A549 (cell line): ENCODE results near the gene LRRC38. TPM values are rescaled to one million over a fixed set of nuclear protein-coding genes. Genes with fewer than 3 reads are reported as not detected.

Experiments
- ATAC-seq, 2 experiments: fragments of 200-7000 bp in 1 of 2; fragments of >200 bp in 1 of 2; cut with Nextera tagmentation in 1 of 2; cut with Tn5 transposase in 1 of 2; 3 replicates each; pipeline versions ENCODE4 v1.8.0 to v1.9.1; 2018 to 2020; ENCODE audit warnings: mild to moderate bottlenecking in 1 of 2, moderate library complexity in 1 of 2
- CTCF ChIA-PET: fragments of 300-600 bp; sonication (Branson Sonifier 250); formaldehyde crosslinking; extraction: SDS; loops from one replicate; lab custom pipeline; 2021; ENCODE audit warnings: antibody characterized with exemption, inconsistent platforms; lab: Yijun Ruan, JAX
- POLR2A ChIA-PET: fragments of 350-600 bp; formaldehyde crosslinking; extraction: SDS; loops from one replicate; lab custom pipeline; 2021; ENCODE audit warnings: antibody characterized with exemption, inconsistent platforms; lab: Yijun Ruan, JAX
- DNase-seq, 2 experiments: peaks; one replicate each; pipeline versions ENCODE4 v3.0.0 to v3.0.0-alpha.2; 2011 to 2016; ENCODE audit warnings: low read depth in 1 of 2, low spot score in 1 of 2
- FAIRE-seq: peaks from 2 replicates; lab custom pipeline; 2011; peaks lifted over from hg19 to GRCh38; lab: Jason Lieb, UNC
- H3K27ac ChIP-seq, 2 experiments: fragments of >200 bp; sonication (Bioruptor Twin); formaldehyde crosslinking; 3 replicates each; pipeline ENCODE4 v1.5.1; 2016 to 2017
- H3K4me1 ChIP-seq: fragments of >200 bp; sonication (Bioruptor Twin); formaldehyde crosslinking; 3 replicates; pipeline ENCODE4 v1.6.1; 2016
- H3K4me2 ChIP-seq: fragments of >200 bp; sonication (Bioruptor Twin); formaldehyde crosslinking; 3 replicates; pipeline ENCODE4 v1.6.1; 2016
- H3K4me3 ChIP-seq: fragments of >200 bp; sonication (Bioruptor Twin); formaldehyde crosslinking; 3 replicates; pipeline ENCODE4 v1.5.1; 2016
- H3K9me3 ChIP-seq: fragments of >200 bp; sonication (Bioruptor Twin); formaldehyde crosslinking; 3 replicates; pipeline ENCODE4 v1.6.1; 2016
- CBX2 ChIP-seq: fragments of 200-600 bp; sonication (generic); IDR thresholded peaks from 2 replicates; pipeline ENCODE4 v1.6.1; 2016; ENCODE audit warnings: low read depth, mild to moderate bottlenecking, borderline replicate concordance
- CEBPB ChIP-seq, 2 experiments: fragments of >200 bp in 1 of 2; sonication (Bioruptor Twin) in 1 of 2; formaldehyde crosslinking in 1 of 2; IDR thresholded peaks; 2 replicates each; pipeline ENCODE4 v1.6.1; 2012 to 2016
- CHD2 ChIP-seq: fragments of 150-350 bp; IDR thresholded peaks from 2 replicates; pipeline ENCODE4 v1.6.1; 2014; ENCODE audit warnings: low read length; ENCODE audit not compliant: partially characterized antibody
- CHD4 ChIP-seq: fragments of 200-600 bp; sonication (generic); IDR thresholded peaks from 2 replicates; pipeline ENCODE4 v1.6.1; 2016; ENCODE audit warnings: antibody characterized with exemption, mild to moderate bottlenecking, borderline replicate concordance
- ELK1 ChIP-seq: fragments of 150-350 bp; IDR thresholded peaks from 2 replicates; pipeline ENCODE4 v1.6.1; 2014; ENCODE audit warnings: low read depth, mild to moderate bottlenecking, low read length
- EP300 ChIP-seq, 2 experiments: fragments of >200 bp; sonication (Bioruptor Twin); formaldehyde crosslinking; IDR thresholded peaks; 2 replicates in 1 of 2; 3 replicates in 1 of 2; pipeline ENCODE4 v1.6.1; 2016 to 2017
- GATA3 ChIP-seq: IDR thresholded peaks from 2 replicates; pipeline ENCODE4 v1.6.1; 2012; ENCODE audit warnings: borderline replicate concordance
- HDAC2 ChIP-seq: fragments of 200-600 bp; sonication (generic); IDR thresholded peaks from 2 replicates; pipeline ENCODE4 v1.6.1; 2016
- HMGXB4 ChIP-seq: fragments of 250-450 bp; sonication (Bioruptor Pico); IDR thresholded peaks from 2 replicates; pipeline ENCODE4 v1.5.0; 2021; ENCODE audit warnings: mild to moderate bottlenecking, moderate library complexity, borderline replicate concordance
- HOXA7 ChIP-seq: fragments of 250-450 bp; sonication (Bioruptor Pico); IDR thresholded peaks from 2 replicates; pipeline ENCODE4 v1.5.0; 2020; ENCODE audit warnings: mild to moderate bottlenecking, moderate library complexity
- HOXB13 ChIP-seq: fragments of 250-450 bp; sonication (Bioruptor Pico); IDR thresholded peaks from 2 replicates; pipeline ENCODE4 v1.5.0; 2020; ENCODE audit warnings: low read depth, mild to moderate bottlenecking, moderate library complexity
- JUN ChIP-seq, 2 experiments: fragments of >200 bp; sonication (Bioruptor Twin); formaldehyde crosslinking; IDR thresholded peaks; 2 replicates in 1 of 2; 3 replicates in 1 of 2; pipeline ENCODE4 v1.6.1; 2016 to 2017
- JUNB ChIP-seq: fragments of >200 bp; sonication (Bioruptor Twin); formaldehyde crosslinking; IDR thresholded peaks from 2 replicates; pipeline ENCODE4 v1.6.1; 2016
- KDM1A ChIP-seq: fragments of 200-600 bp; sonication (generic); IDR thresholded peaks from 2 replicates; pipeline ENCODE4 v1.6.1; 2016; ENCODE audit warnings: low read depth, mild to moderate bottlenecking
- NFE2L2 ChIP-seq: fragments of 150-350 bp; conservative IDR thresholded peaks from 2 replicates; pipeline ENCODE4 v1.6.1; 2014; ENCODE audit warnings: low read length
- PBX3 ChIP-seq: IDR thresholded peaks from 2 replicates; pipeline ENCODE4 v1.6.1; 2012
- POLR2AphosphoS2 ChIP-seq: conservative IDR thresholded peaks from 2 replicates; pipeline ENCODE4 v1.6.1; 2012; ENCODE audit warnings: low read length, improper control_type of control experiment, inconsistent platforms
- RFX5 ChIP-seq: fragments of 450-650 bp; IDR thresholded peaks from 2 replicates; pipeline ENCODE4 v1.7.1; 2014; ENCODE audit warnings: antibody characterized with exemption, mild to moderate bottlenecking, moderate library complexity
- RNF2 ChIP-seq: fragments of 200-600 bp; sonication (generic); IDR thresholded peaks from 2 replicates; pipeline ENCODE4 v1.6.1; 2016; ENCODE audit warnings: low read depth, mild to moderate bottlenecking, antibody characterized with exemption, moderate library complexity, borderline replicate concordance
- ZNF302 ChIP-seq: fragments of 250-450 bp; sonication (Bioruptor Pico); IDR thresholded peaks from 2 replicates; pipeline ENCODE4 v1.9.0; 2021; ENCODE audit warnings: inconsistent platforms, mild to moderate bottlenecking, moderate library complexity
- WGBS: methylation state at CpG from one replicate; pipeline ENCODE4 v1.1.6; 2017; ENCODE audit errors: missing lambda C conversion rate; 5-methylcytosine and 5-hydroxymethylcytosine counted together
- polyA plus RNA-seq, 4 experiments: library from polyadenylated mRNA; depleted of rRNA in 3 of 4; stranded (reverse); fragments of >200 nt; fragmentation: RNase III in 1 of 4; extraction: RNeasy Plus Mini Kit Qiagen cat#74134 plus additional on column Dnase treatment in 1 of 4; gene quantifications; 2 replicates in 3 of 4; 3 replicates in 1 of 4; pipeline ENCODE4 v1.2.3, GENCODE V29; 2011 to 2017
- TF ChIP-seq, protein P1 (sequence below): fragments of >200 bp; sonication (Bioruptor Twin); formaldehyde crosslinking; IDR thresholded peaks from 2 replicates; pipeline ENCODE4 v1.6.1; 2016
- TF ChIP-seq, protein P2 (sequence below): fragments of >200 bp; sonication (Bioruptor Twin); formaldehyde crosslinking; IDR thresholded peaks from 3 replicates; pipeline ENCODE4 v1.6.1; 2016
- TF ChIP-seq, protein P3 (sequence below): fragments of >200 bp; sonication (Bioruptor Twin); formaldehyde crosslinking; IDR thresholded peaks from 3 replicates; pipeline ENCODE4 v1.5.1; 2016

The LRRC38 gene
- polyA plus RNA-seq, 2 of the 4 experiments (the other 2 are of a cell fraction): not detected

- ATAC-seq: no peak
- TF ChIP-seq NFE2L2: no peak
- no peak for TF ChIP-seq EP300 (IDR thresholded peaks at IDR 0.05)
- TF ChIP-seq, protein P1, sequence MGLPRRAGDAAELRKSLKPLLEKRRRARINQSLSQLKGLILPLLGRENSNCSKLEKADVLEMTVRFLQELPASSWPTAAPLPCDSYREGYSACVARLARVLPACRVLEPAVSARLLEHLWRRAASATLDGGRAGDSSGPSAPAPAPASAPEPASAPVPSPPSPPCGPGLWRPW: no peak
- TF ChIP-seq JUNB: no peak
- no peak for TF ChIP-seq CHD2
- TF ChIP-seq RNF2: no peak
- TF ChIP-seq KDM1A: no peak
- TF ChIP-seq CBX2: no peak
- TF ChIP-seq ELK1: no peak
- no peak for TF ChIP-seq PBX3
- no peak for TF ChIP-seq CEBPB (IDR thresholded peaks at IDR 0.05)
- TF ChIP-seq HDAC2: no peak
- no peak for TF ChIP-seq POLR2AphosphoS2
- TF ChIP-seq, protein P2, sequence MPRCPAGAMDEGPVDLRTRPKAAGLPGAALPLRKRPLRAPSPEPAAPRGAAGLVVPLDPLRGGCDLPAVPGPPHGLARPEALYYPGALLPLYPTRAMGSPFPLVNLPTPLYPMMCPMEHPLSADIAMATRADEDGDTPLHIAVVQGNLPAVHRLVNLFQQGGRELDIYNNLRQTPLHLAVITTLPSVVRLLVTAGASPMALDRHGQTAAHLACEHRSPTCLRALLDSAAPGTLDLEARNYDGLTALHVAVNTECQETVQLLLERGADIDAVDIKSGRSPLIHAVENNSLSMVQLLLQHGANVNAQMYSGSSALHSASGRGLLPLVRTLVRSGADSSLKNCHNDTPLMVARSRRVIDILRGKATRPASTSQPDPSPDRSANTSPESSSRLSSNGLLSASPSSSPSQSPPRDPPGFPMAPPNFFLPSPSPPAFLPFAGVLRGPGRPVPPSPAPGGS: no peak
- no peak for TF ChIP-seq CHD4
- no peak for TF ChIP-seq JUN (IDR thresholded peaks at IDR 0.05)
- TF ChIP-seq, protein P3, sequence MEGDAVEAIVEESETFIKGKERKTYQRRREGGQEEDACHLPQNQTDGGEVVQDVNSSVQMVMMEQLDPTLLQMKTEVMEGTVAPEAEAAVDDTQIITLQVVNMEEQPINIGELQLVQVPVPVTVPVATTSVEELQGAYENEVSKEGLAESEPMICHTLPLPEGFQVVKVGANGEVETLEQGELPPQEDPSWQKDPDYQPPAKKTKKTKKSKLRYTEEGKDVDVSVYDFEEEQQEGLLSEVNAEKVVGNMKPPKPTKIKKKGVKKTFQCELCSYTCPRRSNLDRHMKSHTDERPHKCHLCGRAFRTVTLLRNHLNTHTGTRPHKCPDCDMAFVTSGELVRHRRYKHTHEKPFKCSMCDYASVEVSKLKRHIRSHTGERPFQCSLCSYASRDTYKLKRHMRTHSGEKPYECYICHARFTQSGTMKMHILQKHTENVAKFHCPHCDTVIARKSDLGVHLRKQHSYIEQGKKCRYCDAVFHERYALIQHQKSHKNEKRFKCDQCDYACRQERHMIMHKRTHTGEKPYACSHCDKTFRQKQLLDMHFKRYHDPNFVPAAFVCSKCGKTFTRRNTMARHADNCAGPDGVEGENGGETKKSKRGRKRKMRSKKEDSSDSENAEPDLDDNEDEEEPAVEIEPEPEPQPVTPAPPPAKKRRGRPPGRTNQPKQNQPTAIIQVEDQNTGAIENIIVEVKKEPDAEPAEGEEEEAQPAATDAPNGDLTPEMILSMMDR: no peak
- no peak for TF ChIP-seq RFX5
- no peaks in the 10 kb centered on the region for H3K9me3 ChIP-seq
- no peak for DNase-seq
- ChIA-PET CTCF (no interaction called here), POLR2A (no interaction called here)
- no peak overlapping the region for H3K27ac ChIP-seq
- no peaks in the 10 kb centered on the region for H3K4me1 ChIP-seq
- H3K4me3 ChIP-seq: no peak overlapping the region
- H3K4me2 ChIP-seq: no peak overlapping the region
- FAIRE-seq: no peak
- 22% methylated on average over 7 of the region's 7 CpGs for WGBS
Observed at GRCh38 chr1:13498553-13498952, 15.2 kb downstream of the LRRC38 start.

DNA sequence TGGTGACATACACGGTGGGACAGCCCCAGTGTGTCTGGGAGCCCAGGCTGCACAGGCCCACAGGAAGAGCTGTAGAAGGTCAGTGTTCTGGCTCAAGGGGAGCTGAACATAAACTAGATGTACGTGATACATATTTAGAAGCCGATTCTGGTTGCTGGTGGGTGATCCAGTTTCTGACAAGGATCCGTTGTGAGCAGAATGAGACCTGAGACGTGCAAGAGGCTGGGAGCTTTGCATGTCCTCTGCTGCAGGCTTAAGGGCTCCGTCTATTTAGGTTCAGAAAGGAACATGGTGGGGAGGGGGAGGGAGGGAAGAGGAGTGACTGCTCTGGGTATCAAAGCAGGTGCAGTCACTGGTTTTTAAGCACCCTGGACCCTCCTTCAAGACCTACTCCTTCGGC lies 18.6 kb downstream of the LRRC38 start:
- H3K9me3 ChIP-seq: no peaks in the 10 kb centered on the region
- ChIA-PET CTCF (no interaction called here), POLR2A (no interaction called here)
- WGBS: 18% methylated on average over 7 of the region's 7 CpGs
- DNase-seq (no peak), FAIRE-seq (no peak), ATAC-seq (no peak)
- no peak overlapping the region for H3K27ac ChIP-seq
- no peaks in the 10 kb centered on the region for H3K4me1 ChIP-seq
- no peak overlapping the region for H3K4me3 ChIP-seq
- H3K4me2 ChIP-seq: no peak overlapping the region
- TF ChIP-seq ZNF302 (CRISPR knock-in tag) (no peak), HOXB13 (CRISPR knock-in tag) (no peak), RNF2 (no peak), HDAC2 (no peak), EP300 (IDR thresholded peaks at IDR 0.05) (no peak), HOXA7 (CRISPR knock-in tag) (no peak), HMGXB4 (CRISPR knock-in tag) (no peak), GATA3 (no peak)
